ENCODE measurements around the gene DLX4.

DNA sequence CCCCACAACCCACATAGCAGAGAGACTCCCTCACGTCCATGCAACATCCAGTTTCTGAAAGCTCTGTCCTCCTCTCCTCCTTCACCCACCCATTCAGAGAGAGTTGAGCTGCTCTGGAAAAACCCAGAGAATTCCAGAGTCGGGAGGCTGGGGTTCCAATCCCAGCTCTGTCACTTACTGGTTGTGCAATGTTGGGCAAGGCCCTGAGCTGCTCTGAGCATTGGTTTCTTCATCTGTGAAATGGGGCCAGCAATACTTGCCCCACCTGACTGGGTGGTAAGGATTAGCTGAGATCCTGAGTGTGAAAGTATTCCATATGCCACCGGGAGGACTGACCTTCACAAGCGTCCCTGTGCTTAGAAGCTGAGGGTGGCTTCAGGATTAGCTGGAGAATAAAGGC lies 12.2 kb upstream of the DLX4 start:
- no peak for TF ChIP-seq POLR2A (IDR thresholded peaks at IDR 0.05; ENCODE audit: low read depth, low read length)
- no peak for TF ChIP-seq POLR2AphosphoS5 (IDR thresholded peaks at IDR 0.05; ENCODE audit: low read depth, low read length)
